KBM-7 (cell line): ENCODE results near the gene MBD5.
"Not testable (repeated sequence)": the region's sequence is repeated elsewhere in the genome, so short reads cannot be mapped to it uniquely, and the experiment has no call there.

Experiments
- DNase-seq: peaks from one replicate; pipeline ENCODE4 v3.0.0-alpha.2; 2015
- in situ Hi-C: fragments of 300-500 bp; cut with MboI; formaldehyde crosslinking; loops from 2 replicates; pipeline ENCODE4 v1.14.3; 2020; ENCODE audit warnings: low sequenced_read_pairs, low pct_unique_long_range_greater_than_20kb, mixed read lengths

MBD5 gene

GRCh38 chr2:148021059-148021861 lies at the start of gene MBD5:
Gene MBD5, plus strand, starts transcription at chr2:148021091.
- DNase-seq = no peak
- in situ Hi-C loops = no loop called here

DNA sequence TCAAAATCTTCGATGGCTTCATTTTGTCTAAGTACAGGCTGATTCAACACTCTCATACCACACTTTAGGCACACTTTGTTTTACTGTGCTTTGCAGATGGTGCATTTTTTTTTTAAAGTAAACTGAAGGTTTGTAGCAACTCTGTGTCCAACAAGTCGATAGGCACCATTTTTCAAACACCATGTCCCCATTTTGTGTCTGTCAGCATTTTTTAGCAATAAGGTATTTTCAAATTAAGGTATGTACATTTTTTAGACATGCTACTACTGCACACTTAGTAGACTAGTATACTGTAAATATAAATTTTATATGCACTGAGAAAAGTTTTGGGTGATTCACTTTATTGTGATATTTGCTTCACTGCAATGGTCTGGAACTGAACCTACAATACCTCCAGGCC lies 44.8 kb upstream of the MBD5 start:
- DNase-seq = no peak
- in situ Hi-C loops = loop anchor here (25.0 kb wide), 1 partner anchor 561 kb away; no protein-coding TSS in a partner anchor

GRCh38 chr2:147977679-147978078 lies 43.2 kb upstream of the MBD5 start:
- DNase-seq = no peak
- in situ Hi-C loops = loop anchor here (25.0 kb wide), 1 partner anchor 560 kb away; no protein-coding TSS in a partner anchor

GRCh38 chr2:147980940-147981528 lies 39.9 kb upstream of the MBD5 start:
- in situ Hi-C loops = loop anchor here (25.0 kb wide), 1 partner anchor 556 kb away; no protein-coding TSS in a partner anchor
- DNase-seq = no peak

DNA sequence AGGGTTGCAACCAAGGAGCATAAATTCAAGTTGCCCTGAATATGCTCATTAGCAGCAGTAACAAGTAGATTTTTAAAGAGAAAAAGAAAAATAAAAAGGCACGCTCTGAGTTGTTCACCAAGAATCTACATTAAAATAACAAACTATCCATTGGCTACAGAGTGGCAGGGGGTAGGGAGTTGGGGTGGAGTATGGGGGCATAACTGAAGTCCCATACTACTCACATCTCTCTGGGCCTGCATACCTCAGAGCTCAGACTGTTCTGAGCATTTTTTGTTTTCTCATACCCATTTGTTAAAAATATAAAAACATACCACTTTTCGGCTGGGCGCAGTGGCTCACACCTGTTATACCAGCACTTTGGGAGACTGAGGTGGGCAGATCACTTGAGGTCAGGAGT lies 31.8 kb upstream of the MBD5 start:
- in situ Hi-C loops = loop anchor here (25.0 kb wide), 1 partner anchor 548 kb away; no protein-coding TSS in a partner anchor
- no peak for DNase-seq

GRCh38 chr2:147989809-147990403 lies 31.0 kb upstream of the MBD5 start:
- in situ Hi-C loops = loop anchor here (25.0 kb wide), 1 partner anchor 547 kb away; no protein-coding TSS in a partner anchor
- DNase-seq = peak; percentile 66

GRCh38 chr2:147994965-147995364 lies 25.9 kb upstream of the MBD5 start:
- in situ Hi-C loops = loop anchor here (25.0 kb wide), 1 partner anchor 542 kb away; no protein-coding TSS in a partner anchor
- DNase-seq = not testable (repeated sequence)

GRCh38 chr2:147996828-147997227 lies 24.1 kb upstream of the MBD5 start:
- in situ Hi-C loops = loop anchor here (25.0 kb wide), 1 partner anchor 540 kb away; no protein-coding TSS in a partner anchor
- DNase-seq = no peak

- in situ Hi-C loops = loop anchor here (25.0 kb wide), 1 partner anchor 539 kb away; no protein-coding TSS in a partner anchor
- no peak for DNase-seq
These were observed 22.7 kb upstream of the MBD5 start for GRCh38 chr2:147998203-147998602.

DNA sequence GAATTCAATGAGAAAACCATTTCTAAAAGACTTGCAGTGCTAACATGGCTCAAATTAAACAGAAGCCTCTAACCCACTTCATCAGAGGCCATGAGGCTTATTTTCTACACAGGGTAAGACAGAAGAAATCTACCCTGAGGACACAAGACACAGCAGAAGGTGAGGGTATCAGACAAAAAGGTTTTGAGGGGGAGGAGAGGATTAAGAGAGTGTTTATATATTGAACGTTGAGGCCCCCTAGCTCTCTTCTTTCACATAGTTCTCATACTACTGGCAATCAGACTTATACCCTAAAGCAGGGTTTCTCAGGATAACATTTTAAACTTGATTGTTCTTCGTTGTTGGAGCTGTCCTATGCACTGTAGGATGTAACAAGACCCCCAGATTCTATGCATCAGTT lies 21.8 kb upstream of the MBD5 start:
- DNase-seq = no peak
- in situ Hi-C loops = loop anchor here (25.0 kb wide), 1 partner anchor 538 kb away; no protein-coding TSS in a partner anchor

- in situ Hi-C loops = no loop called here
- no peak for DNase-seq
These were observed 20.8 kb upstream of the MBD5 start for GRCh38 chr2:148000095-148000494.

DNA sequence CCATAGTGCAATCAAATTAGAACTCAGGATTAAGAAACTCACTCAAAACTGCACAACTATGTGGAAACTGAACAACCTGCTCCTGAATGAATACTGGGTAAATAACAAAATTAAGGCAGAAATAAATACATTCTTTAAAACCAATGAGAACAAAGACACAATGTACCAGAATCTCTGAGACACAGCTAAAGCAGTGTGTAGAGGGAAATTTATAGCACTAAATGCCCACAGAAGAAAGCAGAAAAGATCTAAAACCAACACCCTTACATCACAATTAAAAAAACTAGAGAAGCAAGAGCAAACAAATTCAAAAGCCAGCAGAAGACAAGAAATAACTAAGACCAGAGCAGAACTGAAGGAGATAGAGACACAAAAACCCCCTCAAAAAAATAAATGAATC lies 18.5 kb upstream of the MBD5 start:
- in situ Hi-C loops, DNase-seq: not testable (repeated sequence)

- DNase-seq = no peak
- in situ Hi-C loops = no loop called here
These were observed 14.5 kb upstream of the MBD5 start for GRCh38 chr2:148006249-148007007.

DNA sequence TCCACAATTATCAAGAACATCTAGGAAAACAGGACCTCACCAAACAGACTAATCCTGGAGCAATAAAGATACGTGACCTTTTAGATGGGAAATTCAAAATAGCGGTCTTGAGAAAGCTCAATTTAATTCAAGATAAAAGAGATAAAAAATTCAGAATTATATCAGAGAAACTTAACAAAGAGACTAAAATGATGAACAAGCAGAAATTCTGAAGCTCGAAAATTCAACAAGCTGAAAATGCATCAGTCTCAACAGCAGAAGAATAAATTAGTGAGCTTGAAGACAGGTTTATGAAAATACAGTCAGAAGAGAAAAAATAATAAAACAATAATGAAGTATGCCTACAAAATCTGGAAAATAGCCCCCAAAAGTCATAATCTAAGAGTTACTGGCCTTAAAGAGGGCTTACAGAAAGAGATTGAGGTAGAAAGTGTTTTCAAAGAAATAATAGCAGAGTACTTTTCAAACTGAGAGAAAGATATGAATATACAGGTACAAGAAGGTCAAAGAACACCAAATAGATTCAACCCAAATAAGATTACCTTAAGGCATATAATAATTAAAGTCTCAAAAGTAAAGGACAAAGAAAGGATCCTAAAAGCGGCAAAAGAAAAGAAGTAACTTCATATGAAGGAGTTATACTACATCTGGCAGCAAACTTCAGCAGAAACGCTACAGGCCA lies 13.5 kb upstream of the MBD5 start:
- DNase-seq = no peak
- in situ Hi-C loops = no loop called here

DNA sequence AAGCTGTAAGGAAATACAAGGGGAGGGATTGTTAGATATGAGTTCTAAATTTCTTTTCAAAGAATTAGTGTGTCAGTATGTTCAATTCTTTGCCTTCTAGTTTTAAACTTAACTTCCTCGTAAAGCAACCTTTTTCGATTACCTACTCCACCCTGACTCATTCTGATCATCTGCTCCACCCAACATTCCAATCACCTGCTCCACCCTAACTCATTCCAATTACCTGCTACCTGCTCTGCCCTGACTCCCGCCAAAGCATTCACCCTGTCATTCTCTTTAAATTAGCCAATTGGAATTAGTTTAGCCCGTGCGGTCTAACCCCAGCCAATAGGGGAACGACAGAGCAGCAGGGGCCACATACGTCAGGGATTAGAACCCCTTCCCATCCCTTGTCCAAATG lies 12.5 kb upstream of the MBD5 start:
- in situ Hi-C loops, DNase-seq: not testable (repeated sequence)

GRCh38 chr2:148013876-148014275 lies 7.0 kb upstream of the MBD5 start:
- in situ Hi-C loops = no loop called here
- DNase-seq = no peak

DNA sequence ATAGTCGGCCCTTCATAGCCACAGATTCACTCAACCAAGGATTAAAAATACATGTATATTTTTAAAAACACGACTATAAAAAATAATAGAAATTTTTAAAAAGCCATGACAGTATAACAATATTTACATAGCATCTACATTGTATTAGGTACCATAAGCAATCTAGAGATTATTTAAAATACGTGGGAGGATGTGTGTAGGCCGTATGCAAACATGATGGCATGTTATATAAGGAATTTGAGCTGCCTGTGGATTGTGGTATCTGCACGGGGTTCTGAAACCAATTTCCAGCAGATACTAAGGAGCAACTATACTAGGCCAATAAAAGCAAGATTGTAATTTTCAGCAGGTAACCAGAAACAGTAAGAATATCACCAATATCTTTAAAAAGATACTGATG lies 6.3 kb upstream of the MBD5 start:
- in situ Hi-C loops = no loop called here
- no peak for DNase-seq
